ENCODE results near the gene CCDC33. TPM values are rescaled to one million over a fixed set of nuclear protein-coding genes. Genes with fewer than 3 reads are reported as not detected.
"Not testable (repeated sequence)": the region's sequence is repeated elsewhere in the genome, so short reads cannot be mapped to it uniquely, and the experiment has no call there.

Gene CCDC33
- total RNA-seq, 2 donors from 2014 or later = 1.5 TPM; not detected in 1

DNA sequence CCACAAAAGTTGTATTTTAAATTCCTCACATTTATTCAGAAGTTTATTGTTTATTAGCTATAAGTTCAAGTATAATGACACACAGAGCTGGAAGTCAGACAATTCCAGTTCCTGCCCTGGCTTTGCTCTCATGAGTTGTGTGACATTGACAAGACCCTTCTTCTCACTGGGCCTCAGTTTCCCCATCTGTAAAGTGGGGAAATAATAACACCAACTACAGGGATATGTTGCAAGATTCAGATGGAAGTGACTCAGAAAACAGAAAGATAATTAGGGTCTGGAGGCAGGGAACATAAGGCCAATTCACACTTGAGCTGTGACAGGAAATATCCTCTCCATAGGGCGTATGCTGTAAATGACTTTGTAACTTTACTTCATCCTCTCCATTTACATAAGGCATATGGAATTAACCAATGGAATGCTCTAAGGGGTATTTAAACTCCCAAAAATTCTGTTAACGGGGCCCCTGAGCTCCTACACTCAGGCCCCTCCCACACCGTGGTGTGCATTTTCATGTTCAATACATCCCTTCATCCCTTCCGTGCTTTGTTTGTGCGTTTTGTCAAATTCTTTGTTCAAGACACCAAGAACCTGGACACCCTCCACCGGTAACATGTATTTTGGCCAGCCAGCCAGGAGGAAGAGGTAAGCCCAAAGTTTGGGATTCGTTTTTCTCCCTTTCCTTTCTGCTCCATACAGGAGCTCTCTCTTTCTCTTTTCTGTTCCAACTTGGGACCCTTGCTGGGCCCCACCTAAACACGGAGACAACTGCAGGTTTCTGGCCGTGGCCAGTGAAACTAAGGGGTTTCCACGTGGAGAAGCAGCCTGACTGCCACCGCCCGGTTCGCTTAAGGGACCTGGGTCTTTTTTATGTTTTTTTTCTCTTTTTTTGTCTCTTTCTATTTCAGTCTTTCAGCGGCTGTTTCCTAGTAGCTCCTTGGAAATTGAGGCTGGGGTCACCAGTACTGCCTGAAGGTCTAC, 114.5 kb downstream of the CCDC33 start:
- no peak overlapping the region for H3K27ac ChIP-seq
- no peaks in the 10 kb centered on the region for H3K36me3 ChIP-seq
- H3K4me3 ChIP-seq = no peak overlapping the region
- TF ChIP-seq POLR2A (IDR thresholded peaks at IDR 0.05) (no peak), CTCF (IDR thresholded peaks at IDR 0.05) (no peak), POLR2AphosphoS5 (IDR thresholded peaks at IDR 0.05) (no peak)
- no peaks in the 10 kb centered on the region for H3K27me3 ChIP-seq (replicated peaks; ENCODE audit: insufficient read depth)
- no peaks in the 10 kb centered on the region for H3K4me1 ChIP-seq (replicated peaks)
- intact Hi-C loops (cut with DNase I) = no loop called here
- 68% methylated on average over 14 of the region's 14 CpGs for WGBS
- H3K9me3 ChIP-seq = no peaks in the 10 kb centered on the region
- no peak for DNase-seq (ENCODE audit: low spot score)

DNA sequence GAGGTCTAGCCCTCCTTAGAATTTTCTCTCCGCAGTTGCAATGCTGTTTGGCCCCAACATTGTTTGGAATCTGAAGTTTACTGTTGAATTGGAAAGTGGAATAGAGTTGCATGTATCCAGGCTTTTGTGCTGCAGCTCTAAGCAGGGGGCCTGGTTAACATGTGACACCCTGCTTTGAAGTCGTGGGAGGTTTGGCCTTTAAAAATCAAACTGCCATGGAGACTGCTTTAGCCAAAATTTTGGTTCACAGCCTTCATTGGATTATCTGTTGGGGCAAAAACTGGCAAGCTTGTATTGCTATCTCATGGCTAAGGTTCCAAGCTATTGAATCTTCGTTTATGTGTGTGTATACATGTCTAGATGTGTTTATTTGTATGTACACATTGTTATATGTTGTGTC, 115.5 kb downstream of the CCDC33 start:
- Histone ChIP-seq H3K27me3 (replicated peaks; ENCODE audit: insufficient read depth) (no peaks in the 10 kb centered on the region), H3K4me3 (no peak overlapping the region), H3K9me3 (no peaks in the 10 kb centered on the region), H3K36me3 (no peaks in the 10 kb centered on the region), H3K27ac (no peak overlapping the region), H3K4me1 (replicated peaks) (no peaks in the 10 kb centered on the region)
- TF ChIP-seq POLR2AphosphoS5 (IDR thresholded peaks at IDR 0.05) = no peak
- no peak for TF ChIP-seq POLR2A (IDR thresholded peaks at IDR 0.05)
- no peak for TF ChIP-seq CTCF (IDR thresholded peaks at IDR 0.05)
- intact Hi-C loops (cut with DNase I) = no loop called here
- DNase-seq (ENCODE audit: low spot score) = no peak
- WGBS = 26% methylated on average over 3 of the region's 3 CpGs

GRCh38 chr15:74352393-74352910, 116.3 kb downstream of the CCDC33 start:
- H3K4me3 ChIP-seq = no peak overlapping the region
- no peaks in the 10 kb centered on the region for H3K9me3 ChIP-seq
- 83% methylated on average over 3 of the region's 3 CpGs for WGBS
- TF ChIP-seq POLR2AphosphoS5 (IDR thresholded peaks at IDR 0.05) (no peak), POLR2A (IDR thresholded peaks at IDR 0.05) (no peak), CTCF (IDR thresholded peaks at IDR 0.05) (no peak)
- no peaks in the 10 kb centered on the region for H3K36me3 ChIP-seq
- H3K27ac ChIP-seq = no peak overlapping the region
- DNase-seq (ENCODE audit: low spot score) = no peak
- no peaks in the 10 kb centered on the region for H3K4me1 ChIP-seq (replicated peaks)
- no peaks in the 10 kb centered on the region for H3K27me3 ChIP-seq (replicated peaks; ENCODE audit: insufficient read depth)
- intact Hi-C loops (cut with DNase I) = no loop called here

DNA sequence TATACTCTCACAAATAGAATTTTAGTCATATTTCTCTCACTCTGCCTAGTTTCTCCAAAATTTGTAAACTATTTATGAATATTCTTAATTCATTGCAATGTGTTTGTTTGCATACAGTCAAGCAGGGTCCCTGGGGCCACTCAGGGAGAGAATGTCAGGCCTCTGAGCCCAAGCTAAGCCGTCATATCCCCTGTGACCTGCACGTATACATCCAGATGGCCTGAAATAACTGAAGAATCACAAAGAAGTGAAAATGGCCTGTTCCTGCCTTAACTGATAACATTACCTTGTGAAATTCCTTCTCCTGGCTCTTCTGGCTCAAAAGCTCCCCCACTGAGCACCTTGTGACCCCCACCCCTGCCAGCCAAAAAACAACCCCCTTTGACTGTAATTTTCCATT, 117.9 kb downstream of the CCDC33 start:
- WGBS = 89% methylated on average over 2 of the region's 2 CpGs
- H3K27ac ChIP-seq; intact Hi-C loops (cut with DNase I); H3K9me3 ChIP-seq; H3K36me3 ChIP-seq; DNase-seq (ENCODE audit: low spot score); H3K27me3 ChIP-seq (replicated peaks; ENCODE audit: insufficient read depth); H3K4me1 ChIP-seq (replicated peaks); H3K4me3 ChIP-seq: not testable (repeated sequence)

- H3K27me3 ChIP-seq (replicated peaks; ENCODE audit: insufficient read depth); H3K36me3 ChIP-seq; H3K27ac ChIP-seq; H3K9me3 ChIP-seq; H3K4me3 ChIP-seq; intact Hi-C loops (cut with DNase I); H3K4me1 ChIP-seq (replicated peaks); DNase-seq (ENCODE audit: low spot score): not testable (repeated sequence)
- 83% methylated on average over 6 of the region's 6 CpGs for WGBS
Measured at GRCh38 chr15:74356050-74356449, 119.9 kb downstream of the CCDC33 start.

- intact Hi-C loops (cut with DNase I); H3K4me1 ChIP-seq (replicated peaks); DNase-seq (ENCODE audit: low spot score); H3K4me3 ChIP-seq; H3K27ac ChIP-seq; H3K9me3 ChIP-seq; H3K27me3 ChIP-seq (replicated peaks; ENCODE audit: insufficient read depth); H3K36me3 ChIP-seq: not testable (repeated sequence)
- WGBS = 90% methylated on average over 7 of the region's 7 CpGs
Measured at GRCh38 chr15:74357514-74357913, 121.4 kb downstream of the CCDC33 start.

GRCh38 chr15:74359376-74359775, 123.2 kb downstream of the CCDC33 start:
- H3K36me3 ChIP-seq; intact Hi-C loops (cut with DNase I); H3K4me3 ChIP-seq; H3K27me3 ChIP-seq (replicated peaks; ENCODE audit: insufficient read depth); H3K27ac ChIP-seq; DNase-seq (ENCODE audit: low spot score); H3K4me1 ChIP-seq (replicated peaks); H3K9me3 ChIP-seq: not testable (repeated sequence)
- 45% methylated on average over 6 of the region's 6 CpGs for WGBS

DNA sequence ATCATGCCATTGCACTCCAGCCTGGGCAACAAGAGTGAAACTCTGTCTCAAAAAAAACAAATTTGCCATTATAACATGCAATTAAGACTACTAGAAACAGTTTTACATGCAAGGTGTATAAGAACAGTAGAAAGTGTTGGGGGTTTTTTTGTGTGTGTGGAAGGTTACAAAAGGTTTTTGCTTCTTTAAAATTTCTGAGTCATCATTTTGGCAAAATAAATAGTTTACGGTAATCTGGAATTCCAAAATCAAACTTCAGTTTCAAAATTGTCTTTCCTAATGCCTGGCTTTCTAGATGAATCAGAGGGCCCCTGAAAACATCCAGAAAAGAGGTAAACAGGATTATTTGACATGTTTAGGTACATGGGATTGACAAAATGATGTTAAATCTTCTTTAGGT, 124.7 kb downstream of the CCDC33 start:
- H3K27me3 ChIP-seq (replicated peaks; ENCODE audit: insufficient read depth); H3K27ac ChIP-seq; DNase-seq (ENCODE audit: low spot score); H3K4me3 ChIP-seq; H3K4me1 ChIP-seq (replicated peaks); H3K36me3 ChIP-seq; intact Hi-C loops (cut with DNase I); H3K9me3 ChIP-seq: not testable (repeated sequence)
- WGBS = 51% methylated on average over 1 of the region's 1 CpG
